Activated CD4-positive, alpha-beta T cell treated with anti-CD3 and anti-CD28 coated beads, Interleukin-2, amount 10 ng/mL, durations not matched to agents 7 days and 5 days (primary cell): ENCODE data around the gene PIEZO1. TPM values are rescaled to one million over a fixed set of nuclear protein-coding genes. Genes with fewer than 3 reads are reported as not detected.

Experiments
- CTCF ChIA-PET: fragments of 350-600 bp; sonication (Branson Sonifier 250); formaldehyde crosslinking; loops from one replicate; lab custom pipeline; 2021; ENCODE audit warnings: antibody characterized with exemption; lab: Charles Lee
- POLR2A ChIA-PET: fragments of 350-600 bp; sonication (Branson Sonifier 250); formaldehyde crosslinking; loops from one replicate; lab custom pipeline; 2021; ENCODE audit warnings: antibody characterized with exemption; lab: Charles Lee
- DNase-seq: peaks from one replicate; pipeline ENCODE4 v3.0.0-alpha.2; 2020
- H3K27ac Mint-ChIP-seq: one replicate; pipeline ENCODE4 v1.8.0; 2021; ENCODE audit warnings: mild to moderate bottlenecking, moderate library complexity, mixed read lengths
- H3K27me3 Mint-ChIP-seq: one replicate; pipeline ENCODE4 v1.8.0; 2021; ENCODE audit warnings: mixed read lengths
- H3K36me3 Mint-ChIP-seq: one replicate; pipeline ENCODE4 v1.8.0; 2021; ENCODE audit warnings: low read depth, mixed read lengths
- H3K4me1 Mint-ChIP-seq: one replicate; pipeline ENCODE4 v1.8.0; 2021; ENCODE audit warnings: mixed read lengths
- H3K4me3 Mint-ChIP-seq: one replicate; pipeline ENCODE4 v1.8.0; 2021; ENCODE audit warnings: mild to moderate bottlenecking, moderate library complexity, mixed read lengths
- H3K9me3 Mint-ChIP-seq: one replicate; pipeline ENCODE4 v1.8.0; 2021; ENCODE audit warnings: mixed read lengths
- total RNA-seq, 2 experiments: library from RNA; stranded (reverse); gene quantifications; one replicate each; pipeline ENCODE4 v1.2.3, GENCODE V29; 2021

Gene PIEZO1
- total RNA-seq, 2 experiments from 2014 or later: 239 to 303 TPM

GRCh38 chr16:88724855-88725555 is 60.0 kb downstream of the PIEZO1 start:
- Mint-ChIP-seq H3K9me3 (no peaks in the 10 kb centered on the region), H3K36me3 (peaks cover 20% of the 10 kb centered on the region), H3K27ac (no peak overlapping the region), H3K4me1 (no peaks in the 10 kb centered on the region), H3K27me3 (no peaks in the 10 kb centered on the region), H3K4me3 (no peak overlapping the region)
- no peak for DNase-seq
- CTCF ChIA-PET: interaction anchor here (0.6 to 1.4 kb wide), 3 partner anchors 11 to 20 kb away, joined by 3 read pairs; no protein-coding TSS in a partner anchor
- POLR2A ChIA-PET: no interaction called here

GRCh38 chr16:88723911-88724310 is 61.1 kb downstream of the PIEZO1 start:
- Mint-ChIP-seq H3K27ac (no peak overlapping the region), H3K4me3 (no peak overlapping the region), H3K27me3 (no peaks in the 10 kb centered on the region), H3K9me3 (no peaks in the 10 kb centered on the region), H3K4me1 (no peaks in the 10 kb centered on the region), H3K36me3 (peaks cover 27% of the 10 kb centered on the region)
- ChIA-PET POLR2A (no interaction called here), CTCF (interaction anchor here (1.2 to 1.7 kb wide), 2 partner anchors 8 to 13 kb away, joined by 3 to 6 read pairs; no protein-coding TSS in a partner anchor)
- no peak for DNase-seq

- H3K36me3 Mint-ChIP-seq: peaks cover 28% of the 10 kb centered on the region
- H3K4me3 Mint-ChIP-seq: no peak overlapping the region
- H3K4me1 Mint-ChIP-seq: no peaks in the 10 kb centered on the region
- no peaks in the 10 kb centered on the region for H3K9me3 Mint-ChIP-seq
- no peak for DNase-seq
- H3K27ac Mint-ChIP-seq: no peak overlapping the region
- H3K27me3 Mint-ChIP-seq: no peaks in the 10 kb centered on the region
- ChIA-PET CTCF (interaction anchor here (0.7 to 1.7 kb wide), 3 partner anchors 8 to 19 kb away, joined by 3 to 6 read pairs (median 3); no protein-coding TSS in a partner anchor), POLR2A (no interaction called here)
Observed at GRCh38 chr16:88723507-88723887, 61.5 kb downstream of the PIEZO1 start.

- Mint-ChIP-seq H3K27ac (no peak overlapping the region), H3K9me3 (no peaks in the 10 kb centered on the region), H3K36me3 (peaks cover 33% of the 10 kb centered on the region), H3K27me3 (no peaks in the 10 kb centered on the region), H3K4me1 (no peaks in the 10 kb centered on the region), H3K4me3 (no peak overlapping the region)
- POLR2A ChIA-PET: no interaction called here
- CTCF ChIA-PET: interaction anchor here (0.7 to 1.7 kb wide), 3 partner anchors 7 to 18 kb away, joined by 3 to 6 read pairs (median 3); no protein-coding TSS in a partner anchor
- DNase-seq: no peak
Observed at GRCh38 chr16:88722784-88723506, 62.1 kb downstream of the PIEZO1 start.

- H3K4me3 Mint-ChIP-seq: no peak overlapping the region
- no peaks in the 10 kb centered on the region for H3K9me3 Mint-ChIP-seq
- no peaks in the 10 kb centered on the region for H3K27me3 Mint-ChIP-seq
- DNase-seq: no peak
- no peaks in the 10 kb centered on the region for H3K4me1 Mint-ChIP-seq
- POLR2A ChIA-PET: no interaction called here
- H3K27ac Mint-ChIP-seq: no peak overlapping the region
- peaks cover 31% of the 10 kb centered on the region for H3K36me3 Mint-ChIP-seq
- CTCF ChIA-PET: interaction anchor here (0.5 to 1.7 kb wide), 4 partner anchors 7 to 77 kb away, joined by 3 to 7 read pairs (median 4); no protein-coding TSS in a partner anchor
Observed at GRCh38 chr16:88721815-88722755, 62.9 kb downstream of the PIEZO1 start.

GRCh38 chr16:88721236-88721635 is 63.8 kb downstream of the PIEZO1 start:
- CTCF ChIA-PET: interaction anchor here (0.9 to 1.4 kb wide), 2 partner anchors 16 to 57 kb away, joined by 3 to 7 read pairs; no protein-coding TSS in a partner anchor
- no peaks in the 10 kb centered on the region for H3K4me1 Mint-ChIP-seq
- H3K36me3 Mint-ChIP-seq: peaks cover 36% of the 10 kb centered on the region
- H3K4me3 Mint-ChIP-seq: no peak overlapping the region
- no peaks in the 10 kb centered on the region for H3K27me3 Mint-ChIP-seq
- H3K9me3 Mint-ChIP-seq: no peaks in the 10 kb centered on the region
- H3K27ac Mint-ChIP-seq: no peak overlapping the region
- no peak for DNase-seq
- POLR2A ChIA-PET: no interaction called here

- Mint-ChIP-seq H3K9me3 (no peaks in the 10 kb centered on the region), H3K4me3 (no peak overlapping the region), H3K27me3 (no peaks in the 10 kb centered on the region), H3K27ac (no peak overlapping the region), H3K36me3 (peaks cover 37% of the 10 kb centered on the region), H3K4me1 (no peaks in the 10 kb centered on the region)
- DNase-seq: no peak
- CTCF ChIA-PET: interaction anchor here (0.9 to 1.4 kb wide), 2 partner anchors 17 to 56 kb away, joined by 3 to 7 read pairs; no protein-coding TSS in a partner anchor
- POLR2A ChIA-PET: no interaction called here
Observed at GRCh38 chr16:88720396-88720970, 64.5 kb downstream of the PIEZO1 start.

- POLR2A ChIA-PET: no interaction called here
- Mint-ChIP-seq H3K36me3 (peaks cover 38% of the 10 kb centered on the region), H3K9me3 (no peaks in the 10 kb centered on the region), H3K4me3 (no peak overlapping the region), H3K27ac (no peak overlapping the region), H3K27me3 (no peaks in the 10 kb centered on the region), H3K4me1 (no peaks in the 10 kb centered on the region)
- no peak for DNase-seq
- CTCF ChIA-PET: no interaction called here
Observed at GRCh38 chr16:88719933-88720296, 65.1 kb downstream of the PIEZO1 start.

GRCh38 chr16:88719267-88719932 is 65.6 kb downstream of the PIEZO1 start:
- H3K27ac Mint-ChIP-seq: no peak overlapping the region
- no peaks in the 10 kb centered on the region for H3K4me1 Mint-ChIP-seq
- H3K9me3 Mint-ChIP-seq: no peaks in the 10 kb centered on the region
- peaks cover 38% of the 10 kb centered on the region for H3K36me3 Mint-ChIP-seq
- no peaks in the 10 kb centered on the region for H3K27me3 Mint-ChIP-seq
- H3K4me3 Mint-ChIP-seq: no peak overlapping the region
- CTCF ChIA-PET: interaction anchor here (1.0 kb wide), 1 partner anchor 13 kb away, joined by 3 read pairs; no protein-coding TSS in a partner anchor
- POLR2A ChIA-PET: no interaction called here
- no peak for DNase-seq

GRCh38 chr16:88718178-88718577 is 66.8 kb downstream of the PIEZO1 start:
- no peak for DNase-seq
- H3K4me3 Mint-ChIP-seq: no peak overlapping the region
- H3K4me1 Mint-ChIP-seq: no peaks in the 10 kb centered on the region
- ChIA-PET POLR2A (no interaction called here), CTCF (interaction anchor here (1.0 kb wide), 1 partner anchor 11 kb away, joined by 3 read pairs; no protein-coding TSS in a partner anchor)
- no peaks in the 10 kb centered on the region for H3K27me3 Mint-ChIP-seq
- H3K9me3 Mint-ChIP-seq: no peaks in the 10 kb centered on the region
- peaks cover 32% of the 10 kb centered on the region for H3K36me3 Mint-ChIP-seq
- H3K27ac Mint-ChIP-seq: no peak overlapping the region

- CTCF ChIA-PET: interaction anchor here (1.1 to 1.9 kb wide), 2 partner anchors 18 to 20 kb away, joined by 4 to 10 read pairs; no protein-coding TSS in a partner anchor
- no peak overlapping the region for H3K27ac Mint-ChIP-seq
- peaks cover 29% of the 10 kb centered on the region for H3K36me3 Mint-ChIP-seq
- no peaks in the 10 kb centered on the region for H3K4me1 Mint-ChIP-seq
- no peak overlapping the region for H3K4me3 Mint-ChIP-seq
- no peak for DNase-seq
- POLR2A ChIA-PET: no interaction called here
- no peaks in the 10 kb centered on the region for H3K27me3 Mint-ChIP-seq
- no peaks in the 10 kb centered on the region for H3K9me3 Mint-ChIP-seq
Observed at GRCh38 chr16:88716601-88717001, 68.4 kb downstream of the PIEZO1 start.
